HG03108 (cell line): ENCODE data around the gene PLEKHG4B.

Source experiments
- ATAC-seq: cut with Tn5 transposase; IDR thresholded peaks from one replicate; pipeline ENCODE4 v1.9.1; 2021; ENCODE audit warnings: moderate library complexity; ENCODE audit not compliant: unreplicated experiment

The PLEKHG4B gene

GRCh38 chr5:128446-128845, 36.5 kb downstream of the PLEKHG4B start:
- no peak for ATAC-seq

GRCh38 chr5:129148-129547, 37.2 kb downstream of the PLEKHG4B start:
- ATAC-seq: no peak

GRCh38 chr5:129820-130219, 37.9 kb downstream of the PLEKHG4B start:
- no peak for ATAC-seq

GRCh38 chr5:130601-131131, 38.7 kb downstream of the PLEKHG4B start:
- no peak for ATAC-seq

- no peak for ATAC-seq
Measured at GRCh38 chr5:136901-137300, 44.9 kb downstream of the PLEKHG4B start.

GRCh38 chr5:137741-138140, 45.8 kb downstream of the PLEKHG4B start:
- no peak for ATAC-seq

GRCh38 chr5:138936-139335, 47.0 kb downstream of the PLEKHG4B start:
- no peak for ATAC-seq

- no peak for ATAC-seq
Measured at GRCh38 chr5:139579-140442, 47.8 kb downstream of the PLEKHG4B start.

GRCh38 chr5:140443-140829, 48.5 kb downstream of the PLEKHG4B start:
- no peak for ATAC-seq

- no peak for ATAC-seq
Measured at GRCh38 chr5:141211-141610, 49.2 kb downstream of the PLEKHG4B start.

- no peak for ATAC-seq
Measured at GRCh38 chr5:141761-142160, 49.8 kb downstream of the PLEKHG4B start.

- ATAC-seq: no peak
Measured at GRCh38 chr5:142246-142810, 50.4 kb downstream of the PLEKHG4B start.

GRCh38 chr5:143041-143440, 51.1 kb downstream of the PLEKHG4B start:
- ATAC-seq: no peak

GRCh38 chr5:144941-145340, 53.0 kb downstream of the PLEKHG4B start:
- no peak for ATAC-seq

GRCh38 chr5:145585-146323, 53.8 kb downstream of the PLEKHG4B start:
- no peak for ATAC-seq

GRCh38 chr5:147751-148150, 55.8 kb downstream of the PLEKHG4B start:
- ATAC-seq: no peak

GRCh38 chr5:149745-150485, 57.9 kb downstream of the PLEKHG4B start:
- no peak for ATAC-seq

GRCh38 chr5:150746-151145, 58.8 kb downstream of the PLEKHG4B start:
- ATAC-seq: no peak

GRCh38 chr5:152077-152476, 60.1 kb downstream of the PLEKHG4B start:
- no peak for ATAC-seq

GRCh38 chr5:153256-153655, 61.3 kb downstream of the PLEKHG4B start:
- ATAC-seq: no peak

- no peak for ATAC-seq
Measured at GRCh38 chr5:154236-154635, 62.3 kb downstream of the PLEKHG4B start.
